GM23338 (cell line): ENCODE measurements around the gene PRUNE1.

Source experiments
- CREB1 ChIP-seq: fragments of 250-450 bp; sonication (Bioruptor Pico); IDR thresholded peaks from 2 replicates; pipeline ENCODE4 v1.5.0; 2020; ENCODE audit warnings: low read depth, mild to moderate bottlenecking, moderate library complexity
- CTCF ChIP-seq, 2 experiments: fragments of 200-600 bp in 1 of 2; sonication (generic) in 1 of 2; conservative IDR thresholded peaks; 2 replicates each; pipeline versions ENCODE4 v1.5.1 to v1.6.1; 2016 to 2017; ENCODE audit warnings: antibody characterized with exemption in 2 of 2, low read depth in 2 of 2, mild to moderate bottlenecking in 2 of 2, moderate library complexity in 1 of 2
- ETS1 ChIP-seq: IDR thresholded peaks from 2 replicates; pipeline ENCODE4 v1.6.1; 2016; ENCODE audit warnings: antibody characterized with exemption
- EZH2 ChIP-seq: fragments of 200-600 bp; sonication (generic); IDR thresholded peaks from one replicate; pipeline ENCODE4 v1.8.0; 2017; ENCODE audit warnings: antibody characterized with exemption, mild to moderate bottlenecking, low read depth; ENCODE audit not compliant: unreplicated experiment
- EZH2phosphoT487 ChIP-seq: fragments of 200-600 bp; sonication (generic); IDR thresholded peaks from one replicate; pipeline ENCODE4 v1.8.1; 2018; ENCODE audit warnings: antibody characterized with exemption; ENCODE audit not compliant: unreplicated experiment
- JUNB ChIP-seq: IDR thresholded peaks from one replicate; pipeline ENCODE4 v1.6.1; 2016; ENCODE audit warnings: antibody characterized with exemption; ENCODE audit not compliant: unreplicated experiment
- NANOG ChIP-seq: IDR thresholded peaks from 2 replicates; pipeline ENCODE4 v1.6.1; 2016; ENCODE audit warnings: antibody characterized with exemption, borderline replicate concordance
- POLR2AphosphoS5 ChIP-seq: IDR thresholded peaks from 2 replicates; pipeline ENCODE4 v1.6.1; 2016; ENCODE audit warnings: antibody characterized with exemption, low read depth
- REST ChIP-seq: IDR thresholded peaks from one replicate; pipeline ENCODE4 v1.6.1; 2018; ENCODE audit warnings: antibody characterized with exemption; ENCODE audit not compliant: unreplicated experiment
- ZNF114 ChIP-seq: fragments of 250-450 bp; sonication (Bioruptor Pico); IDR thresholded peaks from 2 replicates; pipeline ENCODE4 v1.5.0; 2020; ENCODE audit warnings: mild to moderate bottlenecking, moderate library complexity
- ZNF331 ChIP-seq: fragments of 250-450 bp; sonication (Bioruptor Pico); IDR thresholded peaks from 2 replicates; pipeline ENCODE4 v1.5.0; 2020; ENCODE audit warnings: low read depth, mild to moderate bottlenecking, moderate library complexity

- TF ChIP-seq CTCF (conservative IDR thresholded peaks at IDR 0.05; ENCODE audit: low read depth in 2 of 2) (no peak), EZH2 (no peak), POLR2AphosphoS5 (no peak), ETS1 (no peak), JUNB (no peak), REST (no peak), EZH2phosphoT487 (no peak), CREB1 (CRISPR knock-in tag) (no peak), ZNF114 (CRISPR knock-in tag) (no peak), NANOG (no peak), ZNF331 (no peak)
These were observed 5.3 kb downstream of the PRUNE1 start for GRCh38 chr1:151013518-151013917.
